Activated T-cell treated with anti-CD3 and anti-CD28 coated beads, Interleukin-2, amount 50 U/mL, for 24 hours (primary cell): ENCODE measurements around the gene PLPPR2.
"Not testable (repeated sequence)": the region's sequence is repeated elsewhere in the genome, so short reads cannot be mapped to it uniquely, and the experiment has no call there.

Experiments used
- DNase-seq: peaks from one replicate; pipeline ENCODE4 v3.0.0-alpha.2; 2020
- H3K27ac Mint-ChIP-seq: 2 replicates; pipeline ENCODE4 v1.8.0; 2020; ENCODE audit warnings: mild to moderate bottlenecking, mixed read lengths
- H3K27me3 Mint-ChIP-seq: 2 replicates; pipeline ENCODE4 v1.8.0; 2020; ENCODE audit warnings: mixed read lengths
- H3K36me3 Mint-ChIP-seq: 2 replicates; pipeline ENCODE4 v1.8.0; 2020; ENCODE audit warnings: low read depth, mixed read lengths
- H3K4me1 Mint-ChIP-seq: 2 replicates; pipeline ENCODE4 v1.8.0; 2020; ENCODE audit warnings: low read depth, mixed read lengths
- H3K4me3 Mint-ChIP-seq: 2 replicates; pipeline ENCODE4 v1.8.0; 2020; ENCODE audit warnings: mild to moderate bottlenecking, moderate library complexity, mixed read lengths
- H3K9me3 Mint-ChIP-seq: 2 replicates; pipeline ENCODE4 v1.8.0; 2020; ENCODE audit warnings: mixed read lengths

PLPPR2 gene, protein sequence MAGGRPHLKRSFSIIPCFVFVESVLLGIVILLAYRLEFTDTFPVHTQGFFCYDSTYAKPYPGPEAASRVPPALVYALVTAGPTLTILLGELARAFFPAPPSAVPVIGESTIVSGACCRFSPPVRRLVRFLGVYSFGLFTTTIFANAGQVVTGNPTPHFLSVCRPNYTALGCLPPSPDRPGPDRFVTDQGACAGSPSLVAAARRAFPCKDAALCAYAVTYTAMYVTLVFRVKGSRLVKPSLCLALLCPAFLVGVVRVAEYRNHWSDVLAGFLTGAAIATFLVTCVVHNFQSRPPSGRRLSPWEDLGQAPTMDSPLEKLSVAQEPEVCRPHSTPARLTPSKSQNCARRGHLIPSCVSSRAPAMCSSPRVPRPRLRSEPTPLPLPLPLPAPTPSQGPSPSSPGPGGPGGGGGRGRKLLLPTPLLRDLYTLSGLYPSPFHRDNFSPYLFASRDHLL

GRCh38 chr19:11355160-11356073, at the start of gene PLPPR2:
Gene PLPPR2 (plus strand): TSS chr19:11355432. CDS start chr19:11357674, 2,242 bp downstream.
- Mint-ChIP-seq H3K27me3 (peaks cover 11% of the 10 kb centered on the region), H3K4me3 (peak within 1 kb of the TSS; percentile 66), H3K9me3 (no peaks in the 10 kb centered on the region), H3K4me1 (peaks cover 8% of the 10 kb centered on the region), H3K27ac (peak within 1 kb of the TSS; percentile 55), H3K36me3 (no peaks in the 10 kb centered on the region)
- peak; percentile 89 for DNase-seq

GRCh38 chr19:11306337-11306736, 48.9 kb upstream of the PLPPR2 start:
- H3K27ac Mint-ChIP-seq, result no peak overlapping the region
- H3K9me3 Mint-ChIP-seq, result no peaks in the 10 kb centered on the region
- H3K4me3 Mint-ChIP-seq, result no peak overlapping the region
- DNase-seq, result no peak
- H3K4me1 Mint-ChIP-seq, result no peaks in the 10 kb centered on the region
- peaks cover 10% of the 10 kb centered on the region for H3K27me3 Mint-ChIP-seq
- H3K36me3 Mint-ChIP-seq, result no peaks in the 10 kb centered on the region

- Mint-ChIP-seq H3K4me1 (peaks cover 17% of the 10 kb centered on the region), H3K27me3 (peaks cover 24% of the 10 kb centered on the region)
- H3K36me3 Mint-ChIP-seq, DNase-seq, H3K27ac Mint-ChIP-seq, H3K4me3 Mint-ChIP-seq, H3K9me3 Mint-ChIP-seq: not testable (repeated sequence)
Measured at GRCh38 chr19:11320278-11320995, 34.8 kb upstream of the PLPPR2 start.

GRCh38 chr19:11321191-11322126, 33.8 kb upstream of the PLPPR2 start:
- H3K27ac Mint-ChIP-seq, result no peak overlapping the region
- no peak overlapping the region for H3K4me3 Mint-ChIP-seq
- peaks cover 17% of the 10 kb centered on the region for H3K4me1 Mint-ChIP-seq
- peaks cover 24% of the 10 kb centered on the region for H3K27me3 Mint-ChIP-seq
- no peaks in the 10 kb centered on the region for H3K9me3 Mint-ChIP-seq
- DNase-seq, result no peak
- H3K36me3 Mint-ChIP-seq, result no peaks in the 10 kb centered on the region

- no peaks in the 10 kb centered on the region for H3K9me3 Mint-ChIP-seq
- peaks cover 4% of the 10 kb centered on the region for H3K36me3 Mint-ChIP-seq
- no peak overlapping the region for H3K4me3 Mint-ChIP-seq
- peaks cover 17% of the 10 kb centered on the region for H3K4me1 Mint-ChIP-seq
- H3K27ac Mint-ChIP-seq, result no peak overlapping the region
- no peak for DNase-seq
- H3K27me3 Mint-ChIP-seq, result peaks cover 20% of the 10 kb centered on the region
Measured at GRCh38 chr19:11322269-11323024, 32.8 kb upstream of the PLPPR2 start.

DNA sequence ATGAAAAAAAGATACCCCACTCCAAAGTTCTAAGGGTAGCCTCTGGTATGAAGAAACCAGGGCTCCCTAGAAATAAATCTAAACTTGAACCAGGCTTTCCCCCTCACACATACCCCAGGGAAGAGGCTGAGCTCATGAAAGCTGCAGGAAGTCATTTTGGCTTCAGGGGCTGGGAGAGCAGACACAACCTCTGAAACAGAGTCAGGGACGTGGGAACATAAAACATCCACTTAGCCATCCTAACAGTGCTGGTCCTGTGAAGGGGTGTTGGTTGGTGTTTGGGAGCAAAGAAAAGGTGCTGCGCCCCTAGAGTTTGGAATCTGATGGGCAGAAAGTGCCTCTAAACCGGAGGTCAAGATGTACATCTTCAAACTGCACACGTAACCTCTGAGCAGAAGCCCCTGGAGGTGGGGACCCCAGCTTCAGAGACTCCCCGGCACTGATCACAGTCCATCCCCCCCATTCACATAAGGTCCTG, 31.6 kb upstream of the PLPPR2 start:
- H3K36me3 Mint-ChIP-seq, result peaks cover 4% of the 10 kb centered on the region
- peaks cover 17% of the 10 kb centered on the region for H3K4me1 Mint-ChIP-seq
- no peaks in the 10 kb centered on the region for H3K9me3 Mint-ChIP-seq
- peak overlapping the region; percentile 39 for H3K4me3 Mint-ChIP-seq
- peak overlapping the region; percentile 83 for H3K27ac Mint-ChIP-seq
- peaks cover 11% of the 10 kb centered on the region for H3K27me3 Mint-ChIP-seq
- no peak for DNase-seq

DNA sequence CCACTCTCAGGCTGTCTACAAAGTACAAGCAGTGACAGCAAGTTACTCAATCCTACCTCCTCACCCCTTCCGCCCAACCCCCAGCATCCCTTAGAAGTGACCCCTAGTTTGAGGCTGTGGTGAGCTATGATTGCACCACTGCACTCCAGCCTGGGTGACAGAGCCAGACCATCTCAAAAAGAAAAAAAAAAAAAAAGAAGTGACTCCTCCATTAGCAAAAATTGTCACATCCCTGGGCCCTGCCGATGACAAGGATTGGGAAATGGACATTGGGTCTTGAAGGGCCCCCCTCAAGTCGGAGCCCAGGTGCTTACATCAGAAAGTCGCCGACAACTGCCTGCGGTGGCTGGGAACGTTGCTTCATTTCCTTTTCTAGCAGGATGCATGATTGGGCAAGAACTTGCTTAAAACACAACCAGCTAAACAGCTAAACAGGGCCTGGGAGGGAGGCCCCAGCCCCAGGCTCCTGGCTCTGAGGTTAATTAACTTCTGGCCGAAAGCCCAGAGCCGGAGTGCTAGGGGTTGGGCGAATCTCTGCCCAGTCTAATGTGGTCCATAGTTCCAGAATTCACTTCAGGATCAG, 31.1 kb upstream of the PLPPR2 start:
- peak; percentile 54 for DNase-seq
- Mint-ChIP-seq H3K4me1 (peaks cover 17% of the 10 kb centered on the region), H3K9me3 (no peaks in the 10 kb centered on the region), H3K36me3 (peaks cover 4% of the 10 kb centered on the region), H3K4me3 (peak overlapping the region; percentile 39), H3K27me3 (peaks cover 7% of the 10 kb centered on the region), H3K27ac (peak overlapping the region; percentile 83)

DNA sequence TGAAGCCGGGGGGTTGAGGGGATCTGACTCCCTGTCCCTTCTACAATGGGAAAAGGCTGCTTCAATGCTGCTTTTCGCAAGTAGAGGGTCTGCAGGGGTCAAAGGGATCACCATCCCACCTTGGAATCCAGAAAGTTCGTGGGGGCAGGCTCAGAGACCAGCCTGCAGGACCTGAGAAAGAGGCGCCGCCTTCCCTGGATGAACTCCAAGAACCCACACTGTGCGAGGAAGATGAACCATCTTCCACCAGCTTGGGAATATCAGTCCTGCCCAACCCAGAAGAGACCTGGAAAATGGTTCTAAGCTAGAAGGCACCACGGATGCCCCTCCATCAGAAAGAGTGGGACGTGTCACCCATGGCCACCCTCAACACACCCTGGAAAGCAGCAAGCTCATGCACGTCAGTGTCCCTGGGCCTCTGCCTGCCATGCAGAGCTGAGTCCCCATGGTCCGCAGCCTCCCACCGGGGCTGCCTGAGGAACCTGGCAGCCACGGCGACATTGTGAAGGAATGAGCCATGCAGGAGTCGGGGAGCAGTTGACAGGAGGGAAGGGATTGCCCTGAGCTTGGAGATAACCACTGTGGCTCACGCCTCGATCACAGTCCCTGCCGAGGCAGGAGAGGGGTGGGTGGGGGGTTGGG, 30.4 kb upstream of the PLPPR2 start:
- H3K4me3 Mint-ChIP-seq, result no peak overlapping the region
- no peak for DNase-seq
- H3K27ac Mint-ChIP-seq, result peak overlapping the region; percentile 83
- H3K4me1 Mint-ChIP-seq, result peaks cover 17% of the 10 kb centered on the region
- H3K27me3 Mint-ChIP-seq, result peaks cover 6% of the 10 kb centered on the region
- H3K9me3 Mint-ChIP-seq, result no peaks in the 10 kb centered on the region
- peaks cover 4% of the 10 kb centered on the region for H3K36me3 Mint-ChIP-seq

DNA sequence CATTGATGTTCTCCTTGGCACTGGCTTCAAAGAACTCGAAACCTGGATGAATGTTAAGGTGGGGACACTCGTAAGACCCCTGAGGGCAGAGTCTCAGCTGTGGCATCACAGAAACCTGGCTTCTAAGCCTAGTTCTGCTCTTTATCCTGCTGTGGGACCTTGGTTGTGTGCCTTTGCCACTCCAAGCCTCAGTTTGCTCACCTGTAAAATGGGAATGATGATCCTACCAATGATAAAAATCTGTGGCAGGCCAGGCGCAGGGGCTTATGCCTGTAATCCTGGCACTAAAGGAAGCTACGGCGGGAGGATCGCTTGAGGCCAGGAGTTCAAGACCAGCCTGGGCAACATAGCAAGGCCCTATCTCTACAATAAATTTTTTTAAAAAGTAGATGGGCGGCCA, 29.7 kb upstream of the PLPPR2 start:
- H3K27ac Mint-ChIP-seq, result no peak overlapping the region
- H3K36me3 Mint-ChIP-seq, result peaks cover 4% of the 10 kb centered on the region
- no peak for DNase-seq
- H3K4me1 Mint-ChIP-seq, result peaks cover 17% of the 10 kb centered on the region
- H3K4me3 Mint-ChIP-seq, result no peak overlapping the region
- H3K9me3 Mint-ChIP-seq, result no peaks in the 10 kb centered on the region
- peaks cover 6% of the 10 kb centered on the region for H3K27me3 Mint-ChIP-seq

- Mint-ChIP-seq H3K9me3 (no peaks in the 10 kb centered on the region), H3K27me3 (no peaks in the 10 kb centered on the region), H3K4me3 (no peak overlapping the region), H3K4me1 (no peaks in the 10 kb centered on the region), H3K36me3 (peaks cover 22% of the 10 kb centered on the region), H3K27ac (no peak overlapping the region)
- DNase-seq, result no peak
Measured at GRCh38 chr19:11330127-11330526, 25.1 kb upstream of the PLPPR2 start.

DNA sequence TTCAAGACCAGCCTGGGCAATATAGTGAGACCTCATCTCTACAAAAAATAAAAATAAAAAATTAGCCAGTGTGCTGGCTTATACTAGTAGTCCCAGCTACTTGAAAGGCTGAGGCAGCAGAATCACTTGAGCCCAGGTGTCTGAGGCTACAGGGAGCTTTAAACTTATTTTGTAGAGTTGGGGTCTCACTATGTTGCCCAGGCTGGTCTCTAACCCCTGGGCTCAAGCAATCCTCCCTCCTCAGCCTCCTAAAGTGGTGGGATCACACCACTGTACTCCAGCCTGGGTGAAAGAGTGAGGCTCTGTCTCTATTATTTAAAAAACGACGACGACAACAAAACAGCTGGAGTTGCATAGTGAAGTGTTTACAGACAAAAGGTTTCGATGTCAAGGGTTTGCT, 23.7 kb upstream of the PLPPR2 start:
- H3K9me3 Mint-ChIP-seq, result no peaks in the 10 kb centered on the region
- H3K27ac Mint-ChIP-seq, result no peak overlapping the region
- H3K4me1 Mint-ChIP-seq, result no peaks in the 10 kb centered on the region
- no peak overlapping the region for H3K4me3 Mint-ChIP-seq
- no peak for DNase-seq
- H3K27me3 Mint-ChIP-seq, result no peaks in the 10 kb centered on the region
- H3K36me3 Mint-ChIP-seq, result peaks cover 36% of the 10 kb centered on the region

- H3K4me1 Mint-ChIP-seq, result peaks cover 8% of the 10 kb centered on the region
Measured at GRCh38 chr19:11332822-11333221, 22.4 kb upstream of the PLPPR2 start.

More at GRCh38 chr19:11332822-11333221, 22.4 kb upstream of the PLPPR2 start:
- no peaks in the 10 kb centered on the region for H3K27me3 Mint-ChIP-seq
- H3K36me3 Mint-ChIP-seq, result peaks cover 37% of the 10 kb centered on the region
- H3K27ac Mint-ChIP-seq, result no peak overlapping the region
- no peak for DNase-seq
- no peak overlapping the region for H3K4me3 Mint-ChIP-seq
- H3K9me3 Mint-ChIP-seq, result no peaks in the 10 kb centered on the region
